OCI-LY1 (cell line): Measurements from ENCODE around the gene RASD1.
"Not testable (repeated sequence)": the region's sequence is repeated elsewhere in the genome, so short reads cannot be mapped to it uniquely, and the experiment has no call there.

Experiments
- H2AFZ ChIP-seq: fragments of 200-600 bp; sonication (generic), shearing (Covaris generic); 2 replicates; pipeline ENCODE4 v1.6.0; 2014; ENCODE audit warnings: antibody characterized with exemption, mild to moderate bottlenecking, low read length
- H3F3A ChIP-seq: fragments of 200-600 bp; sonication (generic), shearing (Covaris generic); 2 replicates; pipeline ENCODE4 v1.6.0; 2014; ENCODE audit warnings: mild to moderate bottlenecking, antibody characterized with exemption, low read length, moderate library complexity; ENCODE audit not compliant: insufficient read depth
- H3K27ac ChIP-seq: fragments of 200-600 bp; sonication (generic); 2 replicates; pipeline ENCODE4 v1.5.1; 2014; ENCODE audit warnings: low read length, mixed run types, mild to moderate bottlenecking, low read depth; ENCODE audit not compliant: poor library complexity, severe bottlenecking
- H3K27me3 ChIP-seq: fragments of 200-600 bp; sonication (generic); 2 replicates; pipeline ENCODE4 v1.6.0; 2014; ENCODE audit warnings: antibody characterized with exemption, mild to moderate bottlenecking, low read length, moderate library complexity; ENCODE audit not compliant: insufficient read depth
- H3K36me3 ChIP-seq: fragments of 200-600 bp; sonication (generic); 2 replicates; pipeline ENCODE4 v1.6.1; 2014; ENCODE audit warnings: mild to moderate bottlenecking, antibody characterized with exemption, low read length, moderate library complexity, mixed read lengths; ENCODE audit not compliant: insufficient read depth
- H3K4me1 ChIP-seq: fragments of 200-600 bp; sonication (generic); 2 replicates; pipeline ENCODE4 v1.5.1; 2014; ENCODE audit warnings: mild to moderate bottlenecking, low read length, moderate library complexity; ENCODE audit not compliant: insufficient read depth, severe bottlenecking
- H3K4me2 ChIP-seq: fragments of 200-600 bp; sonication (generic), shearing (Covaris generic); 2 replicates; pipeline ENCODE4 v1.6.1; 2014; ENCODE audit warnings: low read length
- H3K4me3 ChIP-seq: fragments of 200-600 bp; sonication (generic); 2 replicates; pipeline ENCODE4 v1.5.1; 2014; ENCODE audit warnings: low read length, low read depth, mild to moderate bottlenecking, mixed read lengths; ENCODE audit not compliant: poor library complexity, severe bottlenecking
- H3K79me2 ChIP-seq: fragments of 200-600 bp; shearing (Covaris generic); 2 replicates; pipeline ENCODE4 v1.6.1; 2016; ENCODE audit warnings: mixed run types, low read length, mixed read lengths; ENCODE audit not compliant: insufficient read depth
- H3K9ac ChIP-seq: fragments of 200-600 bp; sonication (generic), shearing (Covaris generic); 2 replicates; pipeline ENCODE4 v1.6.1; 2014; ENCODE audit warnings: mild to moderate bottlenecking, low read length, mixed read lengths
- H3K9me2 ChIP-seq: fragments of 200-600 bp; sonication (generic), shearing (Covaris generic); 2 replicates; pipeline ENCODE4 v1.6.1; 2014; ENCODE audit warnings: low read depth, mild to moderate bottlenecking, low read length, mixed read lengths
- H3K9me3 ChIP-seq: fragments of 200-600 bp; shearing (Covaris generic); 2 replicates; pipeline ENCODE4 v1.6.1; 2014; ENCODE audit warnings: low read length, mixed read lengths
- H4K20me1 ChIP-seq: fragments of 200-600 bp; sonication (generic), shearing (Covaris generic); 2 replicates; pipeline ENCODE4 v1.6.0; 2016; ENCODE audit warnings: mild to moderate bottlenecking, low read length; ENCODE audit not compliant: insufficient read depth
- EZH2 ChIP-seq: fragments of 200-600 bp; sonication (generic), shearing (Covaris generic); IDR thresholded peaks from 2 replicates; pipeline ENCODE4 v1.8.0; 2017; ENCODE audit warnings: borderline replicate concordance, mixed run types, mild to moderate bottlenecking, antibody characterized with exemption, low read length, moderate library complexity, mixed read lengths
- TF ChIP-seq, protein P1 (sequence below): fragments of 200-600 bp; sonication (generic), shearing (Covaris generic); IDR thresholded peaks from 2 replicates; pipeline ENCODE4 v1.5.1; 2017; ENCODE audit warnings: mild to moderate bottlenecking, antibody characterized with exemption, low read length, moderate library complexity, mixed read lengths

Gene RASD1

GRCh38 chr17:17467720-17468119 lies 28.5 kb downstream of the RASD1 start:
- Histone ChIP-seq H3K79me2 (no peaks in the 10 kb centered on the region), H3K36me3 (no peaks in the 10 kb centered on the region), H3K27ac (no peak overlapping the region), H3K4me3 (no peak overlapping the region), H4K20me1 (no peaks in the 10 kb centered on the region), H3K9me3 (no peaks in the 10 kb centered on the region), H3K4me2 (no peak overlapping the region), H3K27me3 (0 out of 2 replicates have a peak, but pooled peaks cover 3% of the 10 kb centered on the region), H3K9ac (no peak overlapping the region), H3K9me2 (no peaks in the 10 kb centered on the region), H2AFZ (no peak overlapping the region), H3F3A (no peaks in the 10 kb centered on the region), H3K4me1 (peaks cover 3% of the 10 kb centered on the region)
- TF ChIP-seq, protein P1, sequence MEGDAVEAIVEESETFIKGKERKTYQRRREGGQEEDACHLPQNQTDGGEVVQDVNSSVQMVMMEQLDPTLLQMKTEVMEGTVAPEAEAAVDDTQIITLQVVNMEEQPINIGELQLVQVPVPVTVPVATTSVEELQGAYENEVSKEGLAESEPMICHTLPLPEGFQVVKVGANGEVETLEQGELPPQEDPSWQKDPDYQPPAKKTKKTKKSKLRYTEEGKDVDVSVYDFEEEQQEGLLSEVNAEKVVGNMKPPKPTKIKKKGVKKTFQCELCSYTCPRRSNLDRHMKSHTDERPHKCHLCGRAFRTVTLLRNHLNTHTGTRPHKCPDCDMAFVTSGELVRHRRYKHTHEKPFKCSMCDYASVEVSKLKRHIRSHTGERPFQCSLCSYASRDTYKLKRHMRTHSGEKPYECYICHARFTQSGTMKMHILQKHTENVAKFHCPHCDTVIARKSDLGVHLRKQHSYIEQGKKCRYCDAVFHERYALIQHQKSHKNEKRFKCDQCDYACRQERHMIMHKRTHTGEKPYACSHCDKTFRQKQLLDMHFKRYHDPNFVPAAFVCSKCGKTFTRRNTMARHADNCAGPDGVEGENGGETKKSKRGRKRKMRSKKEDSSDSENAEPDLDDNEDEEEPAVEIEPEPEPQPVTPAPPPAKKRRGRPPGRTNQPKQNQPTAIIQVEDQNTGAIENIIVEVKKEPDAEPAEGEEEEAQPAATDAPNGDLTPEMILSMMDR, result no peak
- no peak for TF ChIP-seq EZH2

- Histone ChIP-seq H3K36me3 (no peaks in the 10 kb centered on the region), H3K4me3 (no peak overlapping the region), H3K4me2 (no peak overlapping the region), H2AFZ (no peak overlapping the region), H3K79me2 (no peaks in the 10 kb centered on the region), H3K9me3 (no peaks in the 10 kb centered on the region), H3K4me1 (peaks cover 3% of the 10 kb centered on the region), H3K27ac (no peak overlapping the region), H3F3A (no peaks in the 10 kb centered on the region), H3K27me3 (0 out of 2 replicates have a peak, but pooled peaks cover 3% of the 10 kb centered on the region), H4K20me1 (no peaks in the 10 kb centered on the region), H3K9ac (no peak overlapping the region), H3K9me2 (no peaks in the 10 kb centered on the region)
- no peak for TF ChIP-seq EZH2
- TF ChIP-seq, protein P1, result no peak
Observed at GRCh38 chr17:17467016-17467415, 29.2 kb downstream of the RASD1 start.

DNA sequence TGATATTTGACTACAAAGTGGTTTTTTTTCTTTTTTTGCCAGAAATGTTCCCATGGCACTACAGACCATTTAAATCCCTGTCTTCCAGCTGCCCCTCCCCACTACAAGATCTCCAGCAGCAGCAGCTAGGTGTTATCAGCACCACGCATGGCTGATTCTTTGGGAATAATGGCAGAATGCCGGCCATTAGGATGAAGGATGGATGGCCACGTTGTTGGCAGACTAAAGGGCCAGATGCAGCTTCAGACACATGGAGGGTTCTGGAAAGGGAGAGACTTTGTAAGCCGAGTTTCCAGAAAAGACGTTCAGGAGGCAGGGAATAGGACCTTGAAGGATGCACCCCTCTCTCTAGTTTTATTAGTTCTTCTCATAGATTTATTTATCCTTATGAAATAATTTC lies 29.7 kb downstream of the RASD1 start:
- H3K9me2 ChIP-seq, result no peaks in the 10 kb centered on the region
- H3K4me2 ChIP-seq, result no peak overlapping the region
- H3K9ac ChIP-seq, result no peak overlapping the region
- no peaks in the 10 kb centered on the region for H4K20me1 ChIP-seq
- no peaks in the 10 kb centered on the region for H3F3A ChIP-seq
- TF ChIP-seq EZH2, result no peak
- TF ChIP-seq, protein P1, result no peak
- no peak overlapping the region for H3K27ac ChIP-seq
- no peaks in the 10 kb centered on the region for H3K9me3 ChIP-seq
- no peaks in the 10 kb centered on the region for H3K36me3 ChIP-seq
- no peaks in the 10 kb centered on the region for H3K79me2 ChIP-seq
- no peak overlapping the region for H3K4me3 ChIP-seq
- peaks cover 3% of the 10 kb centered on the region for H3K4me1 ChIP-seq
- H2AFZ ChIP-seq, result no peak overlapping the region
- 0 out of 2 replicates have a peak, but pooled peaks cover 3% of the 10 kb centered on the region for H3K27me3 ChIP-seq

GRCh38 chr17:17465878-17466277 lies 30.3 kb downstream of the RASD1 start:
- H3K27me3 ChIP-seq, H3K9ac ChIP-seq, H3K79me2 ChIP-seq, H4K20me1 ChIP-seq, H3K27ac ChIP-seq, H3K9me3 ChIP-seq, H2AFZ ChIP-seq, H3K36me3 ChIP-seq, H3K4me2 ChIP-seq, H3K4me3 ChIP-seq, H3K4me1 ChIP-seq, H3K9me2 ChIP-seq, H3F3A ChIP-seq: not testable (repeated sequence)
